HepG2 (cell line): ENCODE data around the gene ADM. TPM values are rescaled to one million over a fixed set of nuclear protein-coding genes. Genes with fewer than 3 reads are reported as not detected.
A peak's percentile ranks its signal among the peaks of the same experiment; 100 is the strongest.

Source experiments
- ARNT ChIP-seq: fragments of 450-650 bp; IDR thresholded peaks from 2 replicates; pipeline ENCODE4 v1.6.1; 2017
- CEBPG ChIP-seq: IDR thresholded peaks from 2 replicates; pipeline ENCODE4 v1.6.1; 2016
- HNF1B ChIP-seq: sonication (generic); formaldehyde crosslinking; IDR thresholded peaks from 2 replicates; pipeline ENCODE4 v1.5.1; 2020; ENCODE audit warnings: mild to moderate bottlenecking, moderate library complexity, missing genetic modification reagents
- LCORL ChIP-seq, 2 experiments: fragments of 450-650 bp in 1 of 2; sonication (generic) in 1 of 2; formaldehyde crosslinking in 1 of 2; IDR thresholded peaks; 2 replicates each; pipeline versions ENCODE4 v1.5.0 to v1.6.1; 2017 to 2020; ENCODE audit warnings: antibody characterized with exemption in 1 of 2, missing genetic modification reagents in 1 of 2
- MYPOP ChIP-seq: sonication (generic); formaldehyde crosslinking; IDR thresholded peaks from 2 replicates; pipeline ENCODE4 v1.8.1; 2023; ENCODE audit warnings: mild to moderate bottlenecking, moderate library complexity, missing genetic modification reagents
- NONO ChIP-seq, 2 experiments: fragments of 450-650 bp in 1 of 2; sonication (generic) in 1 of 2; formaldehyde crosslinking in 1 of 2; IDR thresholded peaks in 1 of 2; conservative IDR thresholded peaks in 1 of 2; 2 replicates each; pipeline versions ENCODE4 v1.6.1 to v1.8.0; 2017 to 2022; ENCODE audit warnings: mild to moderate bottlenecking in 1 of 2, missing genetic modification reagents in 1 of 2, moderate library complexity in 1 of 2
- POLR2AphosphoS2 ChIP-seq: IDR thresholded peaks from 2 replicates; pipeline ENCODE4 v1.6.1; 2011; ENCODE audit warnings: low read depth, low read length, improper control_type of control experiment
- POLR2AphosphoS5 ChIP-seq: IDR thresholded peaks from 2 replicates; pipeline ENCODE4 v1.6.1; 2012; ENCODE audit warnings: low read depth, low read length
- TAF1 ChIP-seq: sonication (generic); formaldehyde crosslinking; IDR thresholded peaks from 2 replicates; pipeline ENCODE4 v1.4.0; 2020; ENCODE audit warnings: missing genetic modification reagents
- TBX3 ChIP-seq: fragments of 450-650 bp; IDR thresholded peaks from 2 replicates; pipeline ENCODE4 v1.6.1; 2017; ENCODE audit warnings: antibody characterized with exemption, mild to moderate bottlenecking, inconsistent platforms, borderline replicate concordance
- XBP1 ChIP-seq: sonication (generic); formaldehyde crosslinking; IDR thresholded peaks from 2 replicates; pipeline ENCODE4 v1.5.0; 2020; ENCODE audit warnings: missing genetic modification reagents
- ZFP82 ChIP-seq: sonication (generic); formaldehyde crosslinking; IDR thresholded peaks from 2 replicates; pipeline ENCODE4 v1.5.1; 2020; ENCODE audit warnings: mild to moderate bottlenecking, missing genetic modification reagents, borderline replicate concordance
- ZNF556 ChIP-seq: sonication (generic); formaldehyde crosslinking; IDR thresholded peaks from 2 replicates; pipeline ENCODE4 v1.4.0; 2020; ENCODE audit warnings: mild to moderate bottlenecking, missing genetic modification reagents, borderline replicate concordance
- ZNF597 ChIP-seq: sonication (generic); formaldehyde crosslinking; IDR thresholded peaks from 2 replicates; pipeline ENCODE4 v1.5.0; 2020; ENCODE audit warnings: missing genetic modification reagents
- ZNF891 ChIP-seq: sonication (generic); formaldehyde crosslinking; IDR thresholded peaks from 2 replicates; pipeline ENCODE4 v1.5.0; 2020; ENCODE audit warnings: mild to moderate bottlenecking, missing genetic modification reagents
- polyA plus RNA-seq, 8 experiments: library from polyadenylated mRNA; depleted of rRNA in 3 of 8; stranded (reverse) in 7 of 8; unstranded in 1 of 8; fragments of >200 nt; fragmentation: Illumina TruSeq in 4 of 8; extraction: Trizol in 4 of 8; gene quantifications; 2 replicates each; pipeline versions ENCODE4 v1.2.1 to v1.2.3, GENCODE V29; 2011 to 2016; ENCODE audit warnings: low read depth in 4 of 8, missing spikeins in 1 of 8, mixed read lengths in 1 of 8; ENCODE audit not compliant: insufficient read depth in 1 of 8
- total RNA-seq, 5 experiments: library from RNA; depleted of rRNA; stranded (reverse); fragments of >200 nt; fragmentation: Illumina TruSeq; extraction: Trizol; gene quantifications; 2 replicates each; pipeline ENCODE4 v1.2.3, GENCODE V29; 2016; ENCODE audit warnings: low read depth in 1 of 5
- TF ChIP-seq, protein P1 (sequence below): sonication (generic); formaldehyde crosslinking; conservative IDR thresholded peaks from 2 replicates; pipeline ENCODE4 v1.4.0; 2020; ENCODE audit warnings: mild to moderate bottlenecking, missing genetic modification reagents, moderate library complexity
- TF ChIP-seq, protein P2 (sequence below): sonication (generic); formaldehyde crosslinking; IDR thresholded peaks from 2 replicates; pipeline ENCODE4 v1.4.0; 2020; ENCODE audit warnings: mild to moderate bottlenecking, missing genetic modification reagents

Gene ADM
- total and polyA plus RNA-seq, 2 of the 13 experiments (the other 11 are each of a cell fraction or from before 2014, with no cell fraction given) = 10.7 to 26.1 TPM

- TF ChIP-seq HNF1B (CRISPR knock-in tag) (peak; percentile 39; the same call in 1 of the 2 replicates), MYPOP (0 out of 2 replicates have a peak, but pooled peaks have one; percentile 44), ZNF597 (no peak), TAF1 (CRISPR knock-in tag) (no peak; the same call in 1 of the 2 replicates), ARNT (no peak), NONO (IDR thresholded peaks at IDR 0.05) (no peak), NONO (CRISPR knock-in tag; conservative IDR thresholded peaks at IDR 0.05) (0 out of 2 replicates have a peak, but pooled peaks have one; percentile 3), POLR2AphosphoS5 (peak; percentile 40; the same call in 1 of the 2 replicates), TBX3 (no peak), ZFP82 (CRISPR knock-in tag) (peak; percentile 37; the same call in 1 of the 2 replicates), CEBPG (CRISPR knock-in tag) (peak; percentile 77), ZNF891 (CRISPR knock-in tag) (0 out of 2 replicates have a peak, but pooled peaks have one; percentile 41), POLR2AphosphoS2 (no peak), LCORL (IDR thresholded peaks at IDR 0.05) (no peak), LCORL (CRISPR knock-in tag; IDR thresholded peaks at IDR 0.05) (peak; percentile 49; the same call in 1 of the 2 replicates), ZNF556 (CRISPR knock-in tag) (peak; percentile 25; the same call in 1 of the 2 replicates), XBP1 (CRISPR knock-in tag) (no peak)
- TF ChIP-seq, protein P1, sequence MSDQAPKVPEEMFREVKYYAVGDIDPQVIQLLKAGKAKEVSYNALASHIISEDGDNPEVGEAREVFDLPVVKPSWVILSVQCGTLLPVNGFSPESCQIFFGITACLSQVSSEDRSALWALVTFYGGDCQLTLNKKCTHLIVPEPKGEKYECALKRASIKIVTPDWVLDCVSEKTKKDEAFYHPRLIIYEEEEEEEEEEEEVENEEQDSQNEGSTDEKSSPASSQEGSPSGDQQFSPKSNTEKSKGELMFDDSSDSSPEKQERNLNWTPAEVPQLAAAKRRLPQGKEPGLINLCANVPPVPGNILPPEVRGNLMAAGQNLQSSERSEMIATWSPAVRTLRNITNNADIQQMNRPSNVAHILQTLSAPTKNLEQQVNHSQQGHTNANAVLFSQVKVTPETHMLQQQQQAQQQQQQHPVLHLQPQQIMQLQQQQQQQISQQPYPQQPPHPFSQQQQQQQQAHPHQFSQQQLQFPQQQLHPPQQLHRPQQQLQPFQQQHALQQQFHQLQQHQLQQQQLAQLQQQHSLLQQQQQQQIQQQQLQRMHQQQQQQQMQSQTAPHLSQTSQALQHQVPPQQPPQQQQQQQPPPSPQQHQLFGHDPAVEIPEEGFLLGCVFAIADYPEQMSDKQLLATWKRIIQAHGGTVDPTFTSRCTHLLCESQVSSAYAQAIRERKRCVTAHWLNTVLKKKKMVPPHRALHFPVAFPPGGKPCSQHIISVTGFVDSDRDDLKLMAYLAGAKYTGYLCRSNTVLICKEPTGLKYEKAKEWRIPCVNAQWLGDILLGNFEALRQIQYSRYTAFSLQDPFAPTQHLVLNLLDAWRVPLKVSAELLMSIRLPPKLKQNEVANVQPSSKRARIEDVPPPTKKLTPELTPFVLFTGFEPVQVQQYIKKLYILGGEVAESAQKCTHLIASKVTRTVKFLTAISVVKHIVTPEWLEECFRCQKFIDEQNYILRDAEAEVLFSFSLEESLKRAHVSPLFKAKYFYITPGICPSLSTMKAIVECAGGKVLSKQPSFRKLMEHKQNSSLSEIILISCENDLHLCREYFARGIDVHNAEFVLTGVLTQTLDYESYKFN (CRISPR knock-in tag) = peak; percentile 15; the same call in 1 of the 2 replicates
- TF ChIP-seq, protein P2, sequence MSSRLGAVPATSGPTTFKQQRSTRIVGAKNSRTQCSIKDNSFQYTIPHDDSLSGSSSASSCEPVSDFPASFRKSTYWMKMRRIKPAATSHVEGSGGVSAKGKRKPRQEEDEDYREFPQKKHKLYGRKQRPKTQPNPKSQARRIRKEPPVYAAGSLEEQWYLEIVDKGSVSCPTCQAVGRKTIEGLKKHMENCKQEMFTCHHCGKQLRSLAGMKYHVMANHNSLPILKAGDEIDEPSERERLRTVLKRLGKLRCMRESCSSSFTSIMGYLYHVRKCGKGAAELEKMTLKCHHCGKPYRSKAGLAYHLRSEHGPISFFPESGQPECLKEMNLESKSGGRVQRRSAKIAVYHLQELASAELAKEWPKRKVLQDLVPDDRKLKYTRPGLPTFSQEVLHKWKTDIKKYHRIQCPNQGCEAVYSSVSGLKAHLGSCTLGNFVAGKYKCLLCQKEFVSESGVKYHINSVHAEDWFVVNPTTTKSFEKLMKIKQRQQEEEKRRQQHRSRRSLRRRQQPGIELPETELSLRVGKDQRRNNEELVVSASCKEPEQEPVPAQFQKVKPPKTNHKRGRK (CRISPR knock-in tag) = no peak
Observed at GRCh38 chr11:10294290-10294953, 10.5 kb upstream of the ADM start (continued).
